CD8-positive, alpha-beta memory T cell (primary cell): Measurements from ENCODE around the gene ANKRD33. TPM values are rescaled to one million over a fixed set of nuclear protein-coding genes. Genes with fewer than 3 reads are reported as not detected.
A peak's percentile ranks its signal among the peaks of the same experiment; 100 is the strongest.

Experiments used
- CTCF ChIA-PET: fragments of 350-600 bp; sonication (Branson Sonifier 250); formaldehyde crosslinking; loops from one replicate; lab custom pipeline; 2021; ENCODE audit warnings: antibody characterized with exemption; lab: Charles Lee
- POLR2A ChIA-PET: fragments of 350-600 bp; sonication (Branson Sonifier 250); formaldehyde crosslinking; loops from one replicate; lab custom pipeline; 2021; ENCODE audit warnings: antibody characterized with exemption; lab: Charles Lee
- DNase-seq, 5 donors: peaks; one replicate each; pipeline versions ENCODE4 v3.0.0 to v3.0.0-alpha.2; 2020 to 2022; ENCODE audit warnings: mixed read lengths in 1 of 5
- H3K27ac ChIP-seq: one replicate; pipeline ENCODE4 v1.7.0; 2013; ENCODE audit warnings: low read depth, mild to moderate bottlenecking, low read length, moderate library complexity
- H3K27me3 ChIP-seq: 2 replicates; pipeline ENCODE4 v1.7.0; 2013; ENCODE audit warnings: low read length, mild to moderate bottlenecking; ENCODE audit not compliant: insufficient read depth, poor library complexity, severe bottlenecking
- H3K36me3 ChIP-seq: 2 replicates; pipeline ENCODE4 v1.7.0; 2013; ENCODE audit warnings: mild to moderate bottlenecking, low read length, moderate library complexity; ENCODE audit not compliant: insufficient read depth
- H3K4me1 ChIP-seq: 2 replicates; pipeline ENCODE4 v1.7.0; 2013; ENCODE audit warnings: mild to moderate bottlenecking, low read length, moderate library complexity; ENCODE audit not compliant: insufficient read depth
- H3K4me3 ChIP-seq: 2 replicates; pipeline ENCODE4 v1.7.0; 2013; ENCODE audit warnings: mild to moderate bottlenecking, low read length
- H3K9me3 ChIP-seq: 2 replicates; pipeline ENCODE4 v1.7.0; 2013; ENCODE audit warnings: mild to moderate bottlenecking, low read length
- H3K27ac Mint-ChIP-seq, 8 donors: one replicate each; pipeline ENCODE4 v1.8.0; 2020 to 2021; ENCODE audit warnings: mixed read lengths in 8 of 8, mild to moderate bottlenecking in 6 of 8, inconsistent platforms in 3 of 8, moderate library complexity in 3 of 8
- H3K27me3 Mint-ChIP-seq, 2 donors: one replicate each; pipeline ENCODE4 v1.8.0; 2020 to 2021; ENCODE audit warnings: mixed read lengths in 2 of 2, mild to moderate bottlenecking in 1 of 2, moderate library complexity in 1 of 2
- H3K36me3 Mint-ChIP-seq, 3 donors: one replicate each; pipeline ENCODE4 v1.8.0; 2020 to 2021; ENCODE audit warnings: mixed read lengths in 3 of 3, inconsistent platforms in 1 of 3, mild to moderate bottlenecking in 1 of 3
- H3K4me1 Mint-ChIP-seq, 3 donors: one replicate each; pipeline ENCODE4 v1.8.0; 2020 to 2021; ENCODE audit warnings: mixed read lengths in 3 of 3, inconsistent platforms in 1 of 3, mild to moderate bottlenecking in 1 of 3
- H3K4me3 Mint-ChIP-seq, 7 donors: one replicate each; pipeline ENCODE4 v1.8.0; 2020 to 2021; ENCODE audit warnings: mixed read lengths in 7 of 7, mild to moderate bottlenecking in 6 of 7, moderate library complexity in 4 of 7, inconsistent platforms in 2 of 7
- H3K9me3 Mint-ChIP-seq, 5 donors: one replicate each; pipeline ENCODE4 v1.8.0; 2020 to 2022; ENCODE audit warnings: mixed read lengths in 5 of 5, mild to moderate bottlenecking in 3 of 5, moderate library complexity in 2 of 5, inconsistent platforms in 1 of 5
- polyA plus RNA-seq: library from polyadenylated mRNA; unstranded; fragments of 300-500 nt; fragmentation: Illumina TruSeq; gene quantifications from one replicate; pipeline ENCODE4 v1.2.3, GENCODE V29; 2021
- total RNA-seq, 2 experiments: library from RNA; stranded (reverse); gene quantifications; one replicate each; pipeline ENCODE4 v1.2.3, GENCODE V29; 2021

The ANKRD33 gene
- total and polyA plus RNA-seq, 3 experiments from 2014 or later: not detected

DNA sequence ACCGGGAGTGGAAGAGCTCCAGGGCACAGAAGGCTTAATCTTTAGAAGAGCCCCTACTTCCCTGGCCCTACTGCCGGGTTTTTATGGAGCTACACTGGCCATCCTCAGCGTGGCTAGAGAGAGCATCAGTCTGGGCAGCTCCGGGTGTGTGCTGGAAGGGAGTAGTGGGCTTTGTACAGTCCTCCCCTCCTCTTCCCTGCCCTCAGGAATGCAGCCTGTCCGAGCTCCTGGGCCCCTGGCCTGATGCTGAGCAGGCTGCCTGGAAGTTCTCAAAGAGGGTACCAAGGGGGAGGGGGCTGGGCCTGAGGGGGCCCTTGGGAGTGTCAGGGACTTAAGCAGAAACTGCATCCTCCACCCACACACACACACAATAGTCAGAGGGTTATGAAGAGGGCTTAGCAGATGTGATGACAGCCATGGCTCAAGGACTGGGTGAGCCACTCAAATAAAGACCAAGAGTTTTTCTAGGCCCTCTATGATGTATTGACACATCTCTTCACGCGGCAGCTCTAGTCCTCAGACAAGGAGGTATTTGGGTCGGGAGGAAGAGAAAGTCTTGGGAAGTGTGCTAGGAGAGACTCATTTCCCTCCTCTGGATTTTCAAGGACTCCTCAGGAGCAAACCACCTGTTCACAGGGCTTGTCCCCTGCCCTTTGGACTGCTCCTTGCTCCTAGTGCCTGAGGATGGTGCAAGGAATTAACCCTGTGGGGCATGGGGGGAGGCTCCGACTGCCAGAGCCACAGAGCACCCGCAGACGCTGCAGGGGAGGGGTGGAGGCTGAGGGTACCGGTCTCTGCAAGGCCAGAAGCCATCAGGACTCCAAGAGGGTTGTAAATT is 22.9 kb upstream of the ANKRD33 start:
- CTCF ChIA-PET: interaction anchor here (0.8 to 1.5 kb wide), 2 partner anchors 10 to 15 kb away, joined by 3 to 4 read pairs; no protein-coding TSS in a partner anchor
- H3K9me3 Mint-ChIP-seq: no peaks in the 10 kb centered on the region
- H3K4me3 ChIP-seq: no peak overlapping the region
- peak overlapping the region in 4 of 7 donors; percentile 29 to 51 (median 30) for H3K4me3 Mint-ChIP-seq
- H3K4me1 ChIP-seq: peaks cover 8% of the 10 kb centered on the region
- no peaks in the 10 kb centered on the region for H3K36me3 Mint-ChIP-seq
- DNase-seq: peak in 1 of 5 donors; percentile 42
- POLR2A ChIA-PET: no interaction called here
- no peak overlapping the region for H3K27ac ChIP-seq
- no peaks in the 10 kb centered on the region for H3K36me3 ChIP-seq
- H3K27me3 ChIP-seq: peaks cover 48% of the 10 kb centered on the region
- H3K9me3 ChIP-seq: no peaks in the 10 kb centered on the region
- no peak overlapping the region for H3K27ac Mint-ChIP-seq
- peaks cover 2 to 26% (median 11%) of the 10 kb centered on the region in 3 donors for H3K4me1 Mint-ChIP-seq
- H3K27me3 Mint-ChIP-seq: peaks cover 49 to 78% of the 10 kb centered on the region in 2 donors

DNA sequence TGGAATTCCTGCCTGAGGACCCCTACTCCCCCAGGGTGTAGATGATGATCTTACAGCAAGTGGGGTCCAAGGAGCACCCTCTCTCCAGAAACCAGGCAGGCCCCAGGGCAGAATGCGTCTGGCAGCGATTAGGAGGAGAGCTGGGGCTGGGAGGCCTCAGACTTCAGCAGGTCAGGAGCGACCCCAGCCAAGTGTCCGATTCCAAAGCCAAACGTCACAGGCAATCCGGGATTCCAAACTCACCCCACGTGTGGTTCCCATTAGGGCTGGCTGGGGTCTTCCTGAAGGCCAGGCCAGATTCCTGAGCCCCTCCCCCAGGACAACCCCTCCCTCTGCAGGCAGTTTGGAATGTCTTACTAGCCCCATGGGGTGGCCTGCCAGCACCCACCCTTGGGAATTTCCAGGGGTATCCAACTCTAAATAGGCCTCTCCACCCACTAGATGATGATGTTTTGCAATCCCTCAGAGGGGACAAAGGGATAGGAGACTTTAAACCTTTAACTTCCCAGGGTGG is 22.1 kb upstream of the ANKRD33 start:
- Mint-ChIP-seq H3K4me3 (no peak overlapping the region), H3K27me3 (peaks cover 55 to 82% of the 10 kb centered on the region in 2 donors), H3K4me1 (peaks cover 2 to 30% (median 11%) of the 10 kb centered on the region in 3 donors), H3K9me3 (no peaks in the 10 kb centered on the region), H3K27ac (no peak overlapping the region), H3K36me3 (no peaks in the 10 kb centered on the region)
- no peaks in the 10 kb centered on the region for H3K36me3 ChIP-seq
- peaks cover 8% of the 10 kb centered on the region for H3K4me1 ChIP-seq
- ChIA-PET POLR2A (no interaction called here), CTCF (no interaction called here)
- DNase-seq: peak in 1 of 5 donors; percentile 26
- H3K27me3 ChIP-seq: peaks cover 55% of the 10 kb centered on the region
- no peak overlapping the region for H3K4me3 ChIP-seq
- no peak overlapping the region for H3K27ac ChIP-seq
- H3K9me3 ChIP-seq: no peaks in the 10 kb centered on the region

DNA sequence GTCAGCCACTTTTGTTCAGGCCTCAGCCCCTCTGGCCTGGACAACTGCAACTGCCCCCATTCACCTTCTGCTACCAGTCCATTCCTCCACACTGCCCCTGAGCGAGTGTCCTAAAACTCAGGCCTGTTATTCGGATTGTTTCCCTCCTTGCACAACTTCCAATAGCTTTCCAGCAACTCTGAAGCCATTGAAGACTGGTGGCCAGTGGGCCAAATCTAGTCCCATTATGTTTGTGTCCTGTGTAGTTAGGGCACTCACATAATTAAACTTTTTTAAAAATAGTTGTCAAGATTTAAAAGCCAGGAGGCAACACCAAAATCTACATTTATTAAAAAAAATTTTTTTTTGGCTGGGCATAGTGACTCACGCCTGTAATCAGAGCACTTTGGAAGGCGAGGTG is 21.6 kb upstream of the ANKRD33 start:
- DNase-seq: peak in 1 of 5 donors; percentile 16
- H3K4me3 Mint-ChIP-seq: no peak overlapping the region
- no peak overlapping the region for H3K4me3 ChIP-seq
- no peak overlapping the region for H3K27ac Mint-ChIP-seq
- H3K4me1 Mint-ChIP-seq: peaks cover 2 to 30% (median 11%) of the 10 kb centered on the region in 3 donors
- H3K36me3 Mint-ChIP-seq: no peaks in the 10 kb centered on the region
- H3K27me3 ChIP-seq: peaks cover 55% of the 10 kb centered on the region
- peaks cover 8% of the 10 kb centered on the region for H3K4me1 ChIP-seq
- POLR2A ChIA-PET: no interaction called here
- H3K27ac ChIP-seq: no peak overlapping the region
- H3K27me3 Mint-ChIP-seq: peaks cover 53 to 82% of the 10 kb centered on the region in 2 donors
- CTCF ChIA-PET: interaction anchor here (0.6 to 1.2 kb wide), 2 partner anchors 9 to 159 kb away, joined by 3 to 4 read pairs; no protein-coding TSS in a partner anchor
- H3K36me3 ChIP-seq: no peaks in the 10 kb centered on the region
- H3K9me3 Mint-ChIP-seq: no peaks in the 10 kb centered on the region
- no peaks in the 10 kb centered on the region for H3K9me3 ChIP-seq

DNA sequence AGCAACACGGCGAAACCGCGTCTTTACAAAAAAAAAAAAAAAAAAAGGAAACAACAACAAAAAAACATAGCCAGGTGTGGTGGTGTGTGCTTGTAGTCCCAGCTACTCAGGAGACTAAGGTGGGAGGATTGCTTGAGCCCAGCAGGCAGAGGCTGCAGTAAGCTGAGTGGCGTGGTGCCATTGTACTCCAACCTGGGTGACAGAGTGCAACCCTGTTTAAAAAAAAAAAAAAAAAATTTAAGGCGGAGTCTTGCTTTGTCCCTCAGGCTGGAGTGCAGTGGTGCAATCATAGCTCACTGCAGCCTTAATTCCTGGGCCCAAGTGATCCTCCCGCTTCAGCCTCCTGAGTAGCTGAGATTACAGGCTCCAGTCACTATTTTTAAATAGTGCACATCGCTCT is 21.1 kb upstream of the ANKRD33 start:
- peak in 1 of 5 donors; percentile 25 for DNase-seq
- H3K27ac ChIP-seq: no peak overlapping the region
- Mint-ChIP-seq H3K27ac (no peak overlapping the region), H3K4me1 (peaks cover 2 to 30% (median 11%) of the 10 kb centered on the region in 3 donors), H3K4me3 (no peak overlapping the region), H3K9me3 (no peaks in the 10 kb centered on the region), H3K36me3 (no peaks in the 10 kb centered on the region), H3K27me3 (peaks cover 49 to 81% of the 10 kb centered on the region in 2 donors)
- H3K4me1 ChIP-seq: peaks cover 8% of the 10 kb centered on the region
- no peaks in the 10 kb centered on the region for H3K9me3 ChIP-seq
- ChIA-PET CTCF (interaction anchor here (0.6 to 1.2 kb wide), 2 partner anchors 9 to 159 kb away, joined by 3 to 4 read pairs; no protein-coding TSS in a partner anchor), POLR2A (no interaction called here)
- H3K4me3 ChIP-seq: no peak overlapping the region
- no peaks in the 10 kb centered on the region for H3K36me3 ChIP-seq
- H3K27me3 ChIP-seq: peaks cover 55% of the 10 kb centered on the region

DNA sequence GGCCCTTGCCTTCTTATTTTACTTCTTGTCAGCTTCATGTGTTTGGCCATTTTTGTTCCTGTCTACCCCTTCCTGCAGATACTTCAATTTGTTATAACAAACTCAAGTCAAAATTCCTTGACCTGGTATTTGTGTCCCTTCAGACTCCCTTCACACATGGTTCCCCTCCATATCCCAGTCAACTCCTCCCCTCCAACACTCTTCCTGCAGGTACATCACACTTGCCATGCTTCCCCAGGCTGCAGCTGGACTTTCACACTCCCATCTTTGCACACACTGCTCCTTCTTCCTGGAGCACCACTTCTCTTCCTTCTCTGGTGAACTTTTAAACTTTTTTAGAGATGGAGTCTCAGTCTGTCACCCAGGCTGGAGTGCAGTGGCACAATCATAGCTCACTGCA is 20.5 kb upstream of the ANKRD33 start:
- H3K4me1 ChIP-seq: peaks cover 8% of the 10 kb centered on the region
- no peaks in the 10 kb centered on the region for H3K9me3 Mint-ChIP-seq
- no peaks in the 10 kb centered on the region for H3K36me3 Mint-ChIP-seq
- peaks cover 43 to 75% of the 10 kb centered on the region in 2 donors for H3K27me3 Mint-ChIP-seq
- no peaks in the 10 kb centered on the region for H3K36me3 ChIP-seq
- ChIA-PET CTCF (interaction anchor here (1.2 kb wide), 1 partner anchor 8 kb away, joined by 4 read pairs; no protein-coding TSS in a partner anchor), POLR2A (no interaction called here)
- no peak overlapping the region for H3K4me3 Mint-ChIP-seq
- DNase-seq: peak in 1 of 5 donors; percentile 1
- H3K4me1 Mint-ChIP-seq: peaks cover 2 to 30% (median 11%) of the 10 kb centered on the region in 3 donors
- H3K4me3 ChIP-seq: no peak overlapping the region
- H3K27ac ChIP-seq: no peak overlapping the region
- H3K27ac Mint-ChIP-seq: peak overlapping the region in 1 of 8 donors; percentile 46
- H3K27me3 ChIP-seq: peaks cover 55% of the 10 kb centered on the region
- no peaks in the 10 kb centered on the region for H3K9me3 ChIP-seq

DNA sequence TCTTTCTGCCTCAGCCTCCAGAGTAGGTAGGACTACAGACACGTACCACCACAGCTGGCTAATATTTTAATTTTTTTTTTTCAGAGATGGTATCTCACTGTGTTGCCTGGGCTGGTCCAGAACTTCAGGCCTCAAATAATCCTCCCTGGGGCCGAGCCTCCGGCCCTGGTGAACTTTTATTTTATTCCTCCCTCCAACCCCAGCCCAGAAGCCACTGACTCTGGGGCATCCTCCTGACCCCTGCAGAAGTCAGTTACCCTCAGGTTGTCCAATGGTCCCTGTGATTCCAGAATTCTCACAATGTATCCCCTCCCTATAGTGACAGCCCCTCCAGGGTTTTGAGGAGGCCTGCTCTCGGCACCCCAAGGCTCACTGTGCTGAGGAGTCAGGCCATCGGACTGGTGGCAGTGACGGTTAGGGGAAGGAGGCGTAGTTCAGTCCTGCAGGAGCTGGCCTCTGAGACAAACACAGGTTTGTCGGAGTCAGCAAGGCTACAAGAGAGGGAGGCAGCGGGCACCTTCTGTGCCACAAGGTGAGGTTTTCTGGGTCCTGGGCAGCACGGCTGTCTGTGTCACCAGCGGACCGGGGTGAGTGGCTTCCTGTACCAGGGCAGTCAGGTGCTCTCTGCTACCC is 20.0 kb upstream of the ANKRD33 start:
- H3K27me3 ChIP-seq: peaks cover 55% of the 10 kb centered on the region
- no peak overlapping the region for H3K4me3 ChIP-seq
- no peaks in the 10 kb centered on the region for H3K36me3 ChIP-seq
- Mint-ChIP-seq H3K9me3 (no peaks in the 10 kb centered on the region), H3K4me1 (peaks cover 2 to 30% (median 11%) of the 10 kb centered on the region in 3 donors), H3K27me3 (peaks cover 41 to 73% of the 10 kb centered on the region in 2 donors), H3K4me3 (peak overlapping the region in 4 of 7 donors; percentile 21 to 50 (median 31)), H3K27ac (peak overlapping the region in 2 of 8 donors; percentile 24 to 46), H3K36me3 (no peaks in the 10 kb centered on the region)
- no peaks in the 10 kb centered on the region for H3K9me3 ChIP-seq
- DNase-seq: peak in 1 of 5 donors; percentile 31
- H3K27ac ChIP-seq: no peak overlapping the region
- ChIA-PET CTCF (no interaction called here), POLR2A (no interaction called here)
- peaks cover 8% of the 10 kb centered on the region for H3K4me1 ChIP-seq

DNA sequence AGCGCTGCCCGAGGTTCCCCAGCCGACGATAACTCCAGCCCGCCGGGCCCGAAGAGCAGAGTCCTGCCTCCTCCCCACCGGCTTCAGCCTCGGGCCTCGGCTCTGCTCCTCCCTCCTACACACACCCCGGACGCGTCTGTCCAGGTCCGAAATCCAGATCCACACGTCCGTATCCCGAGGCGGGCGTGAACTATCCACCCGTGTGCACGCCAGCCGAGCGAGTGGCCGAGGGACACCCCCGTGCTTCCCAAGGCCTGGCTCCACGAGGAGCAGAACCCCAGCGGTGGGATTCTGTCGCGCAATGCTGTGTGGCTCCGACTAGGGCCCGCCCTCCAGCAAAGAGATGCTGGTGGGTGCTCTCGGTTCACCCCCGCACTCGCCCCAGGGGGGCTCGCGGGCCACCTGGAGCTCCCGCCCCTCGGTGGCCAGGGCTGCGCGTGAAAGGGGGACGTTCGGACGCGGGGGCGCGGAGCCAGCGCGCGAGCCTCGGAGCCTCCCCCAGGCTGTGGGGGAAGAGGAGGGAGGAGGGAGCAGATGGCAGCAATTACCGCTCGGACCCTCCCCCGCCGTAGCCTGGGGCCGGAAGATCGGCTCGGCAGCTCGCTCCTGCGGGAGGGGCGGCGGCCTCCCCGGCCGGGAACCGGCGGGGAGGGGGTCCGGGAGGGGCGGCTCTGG is 18.9 kb upstream of the ANKRD33 start:
- peak in 1 of 5 donors; percentile 35 for DNase-seq
- H3K9me3 ChIP-seq: no peaks in the 10 kb centered on the region
- H3K27me3 ChIP-seq: peaks cover 49% of the 10 kb centered on the region
- ChIA-PET POLR2A (no interaction called here), CTCF (no interaction called here)
- no peak overlapping the region for H3K27ac ChIP-seq
- H3K27ac Mint-ChIP-seq: no peak overlapping the region
- no peak overlapping the region for H3K4me3 ChIP-seq
- peaks cover 33 to 68% of the 10 kb centered on the region in 2 donors for H3K27me3 Mint-ChIP-seq
- H3K4me1 Mint-ChIP-seq: peaks cover 0 to 20% (median 4%) of the 10 kb centered on the region in 3 donors
- H3K36me3 Mint-ChIP-seq: no peaks in the 10 kb centered on the region
- no peaks in the 10 kb centered on the region for H3K36me3 ChIP-seq
- H3K4me1 ChIP-seq: peaks cover 5% of the 10 kb centered on the region
- H3K9me3 Mint-ChIP-seq: no peaks in the 10 kb centered on the region
- H3K4me3 Mint-ChIP-seq: peak overlapping the region in 2 of 7 donors; percentile 30 to 50
